SK-N-SH treated with all-trans-retinoic acid at 6 μM for 48 hours (cell line): ENCODE results near the gene TALDO1.

Source experiments
- ATAC-seq: fragments of 200-7000 bp; cut with Tn5 transposase; 3 replicates; pipeline ENCODE4 v1.9.1; 2020; ENCODE audit warnings: mild to moderate bottlenecking, moderate library complexity
- ARNTL ChIP-seq: fragments of 450-650 bp; formaldehyde crosslinking; IDR thresholded peaks from 2 replicates; pipeline ENCODE4 v1.5.0; 2020; ENCODE audit warnings: low read depth, mild to moderate bottlenecking, moderate library complexity, borderline replicate concordance
- BACH2 ChIP-seq: fragments of 250-450 bp; sonication (Bioruptor Pico); IDR thresholded peaks from 2 replicates; pipeline ENCODE4 v1.9.0; 2021; ENCODE audit warnings: mild to moderate bottlenecking, borderline replicate concordance
- CREB5 ChIP-seq: fragments of 250-450 bp; sonication (Bioruptor Pico); IDR thresholded peaks from 2 replicates; pipeline ENCODE4 v1.5.1; 2020; ENCODE audit warnings: low read depth, mild to moderate bottlenecking, moderate library complexity
- CSDC2 ChIP-seq: fragments of 250-450 bp; sonication (Bioruptor Pico); IDR thresholded peaks from 2 replicates; pipeline ENCODE4 v1.5.0; 2020; ENCODE audit warnings: mild to moderate bottlenecking, moderate library complexity
- ESRRG ChIP-seq: fragments of 250-450 bp; sonication (Bioruptor Pico); IDR thresholded peaks from 2 replicates; pipeline ENCODE4 v1.6.1; 2021; ENCODE audit warnings: mild to moderate bottlenecking
- GLIS3 ChIP-seq: fragments of 250-450 bp; sonication (Bioruptor Pico); IDR thresholded peaks from 2 replicates; pipeline ENCODE4 v1.5.0; 2020; ENCODE audit warnings: mild to moderate bottlenecking, moderate library complexity
- ISL1 ChIP-seq: fragments of 250-450 bp; sonication (Bioruptor Pico); IDR thresholded peaks from 2 replicates; pipeline ENCODE4 v2.1.2; 2022; ENCODE audit warnings: mild to moderate bottlenecking, moderate library complexity
- OSR1 ChIP-seq: fragments of 250-450 bp; sonication (Bioruptor Pico); IDR thresholded peaks from 2 replicates; pipeline ENCODE4 v1.8.0; 2022; ENCODE audit warnings: moderate library complexity, mild to moderate bottlenecking, inconsistent platforms
- POU6F1 ChIP-seq: fragments of 250-450 bp; sonication (Bioruptor Pico); IDR thresholded peaks from 2 replicates; pipeline ENCODE4 v1.8.0; 2021; ENCODE audit warnings: low read depth, mild to moderate bottlenecking, moderate library complexity, borderline replicate concordance
- PPARA ChIP-seq: fragments of 250-450 bp; sonication (Bioruptor Pico); IDR thresholded peaks from 2 replicates; pipeline ENCODE4 v1.5.0; 2020; ENCODE audit warnings: mild to moderate bottlenecking, borderline replicate concordance
- RARB ChIP-seq: fragments of 250-450 bp; sonication (Bioruptor Pico); IDR thresholded peaks from 2 replicates; pipeline ENCODE4 v1.8.0; 2021; ENCODE audit warnings: mild to moderate bottlenecking, moderate library complexity
- SNAI2 ChIP-seq: fragments of 250-450 bp; sonication (Bioruptor Pico); IDR thresholded peaks from 2 replicates; pipeline ENCODE4 v1.5.0; 2020; ENCODE audit warnings: mild to moderate bottlenecking, moderate library complexity
- TCF4 ChIP-seq: fragments of 250-450 bp; sonication (Bioruptor Pico); IDR thresholded peaks from 2 replicates; pipeline ENCODE4 v1.8.0; 2021; ENCODE audit warnings: mild to moderate bottlenecking, moderate library complexity, borderline replicate concordance
- TOX ChIP-seq: fragments of 250-450 bp; sonication (Bioruptor Pico); IDR thresholded peaks from 2 replicates; pipeline ENCODE4 v1.8.0; 2021; ENCODE audit warnings: mild to moderate bottlenecking, moderate library complexity, borderline replicate concordance
- ZC3H10 ChIP-seq: fragments of 250-450 bp; sonication (Bioruptor Pico); IDR thresholded peaks from 2 replicates; pipeline ENCODE4 v1.5.1; 2021; ENCODE audit warnings: mild to moderate bottlenecking, moderate library complexity
- ZFP30 ChIP-seq: fragments of 450-650 bp; formaldehyde crosslinking; IDR thresholded peaks from 2 replicates; pipeline ENCODE4 v1.5.0; 2022; ENCODE audit warnings: mild to moderate bottlenecking, moderate library complexity
- ZNF565 ChIP-seq: fragments of 450-650 bp; formaldehyde crosslinking; conservative IDR thresholded peaks from 2 replicates; pipeline ENCODE4 v1.5.0; 2020; ENCODE audit warnings: low read depth, mild to moderate bottlenecking, moderate library complexity
- ZNF70 ChIP-seq: fragments of 450-650 bp; formaldehyde crosslinking; IDR thresholded peaks from 2 replicates; pipeline ENCODE4 v1.5.0; 2020; ENCODE audit warnings: mild to moderate bottlenecking, moderate library complexity
- ZNF8 ChIP-seq: fragments of 450-650 bp; formaldehyde crosslinking; IDR thresholded peaks from 2 replicates; pipeline ENCODE4 v1.5.0; 2020; ENCODE audit warnings: mild to moderate bottlenecking, moderate library complexity
- TF ChIP-seq, protein P1 (sequence below): fragments of 250-450 bp; sonication (Bioruptor Pico); IDR thresholded peaks from 2 replicates; pipeline ENCODE4 v1.5.0; 2020; ENCODE audit warnings: mild to moderate bottlenecking, moderate library complexity
- TF ChIP-seq, protein P2 (sequence below): fragments of 250-450 bp; sonication (Bioruptor Pico); IDR thresholded peaks from 2 replicates; pipeline ENCODE4 v1.8.0; 2020; ENCODE audit warnings: mild to moderate bottlenecking, moderate library complexity, borderline replicate concordance
- TF ChIP-seq, protein P3 (sequence below): fragments of 250-450 bp; sonication (Bioruptor Pico); IDR thresholded peaks from 2 replicates; pipeline ENCODE4 v1.5.1; 2021; ENCODE audit warnings: mild to moderate bottlenecking, moderate library complexity

Gene TALDO1

DNA sequence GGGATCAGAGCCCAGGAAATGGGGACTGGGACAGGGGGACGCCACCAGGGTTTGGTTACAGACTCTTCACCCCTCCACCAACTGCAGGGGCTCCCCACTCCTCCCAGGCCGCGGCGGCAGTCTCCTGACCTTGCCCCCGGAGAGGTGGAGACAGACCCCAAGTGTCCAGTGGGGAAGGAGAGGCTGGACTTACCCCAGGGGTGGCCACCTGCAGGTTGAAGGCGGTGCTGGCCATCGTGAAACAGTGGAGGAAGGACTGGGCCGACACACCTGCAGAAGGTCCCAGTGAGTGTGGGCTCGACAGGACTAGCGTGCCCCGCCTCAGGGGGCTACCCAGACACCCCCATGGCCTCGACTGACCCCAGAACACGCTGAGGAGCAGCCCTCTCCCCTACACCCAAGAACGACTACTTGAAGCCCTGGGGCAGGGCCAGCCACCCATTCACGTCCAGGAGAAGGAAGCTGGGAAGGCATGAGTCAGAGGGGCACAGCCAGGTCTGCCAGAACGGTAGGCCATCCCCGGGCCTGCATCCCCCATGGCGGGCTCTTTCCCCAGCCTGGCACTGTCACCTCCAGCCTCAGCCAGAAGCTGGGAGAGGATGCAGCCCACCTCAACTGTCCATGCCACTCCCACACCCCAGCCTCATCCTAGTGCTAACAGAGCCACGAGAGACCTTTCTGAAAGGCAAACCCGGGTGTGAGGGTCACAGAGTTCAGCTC is 27.8 kb downstream of the TALDO1 start:
- no peak for ATAC-seq
- no peak for TF ChIP-seq RARB (CRISPR knock-in tag)
- TF ChIP-seq ZC3H10 (CRISPR knock-in tag) = no peak
- no peak for TF ChIP-seq CSDC2 (CRISPR knock-in tag)
- no peak for TF ChIP-seq SNAI2
- no peak for TF ChIP-seq ZNF70
- TF ChIP-seq TCF4 = no peak
- TF ChIP-seq CREB5 (CRISPR knock-in tag) = no peak

GRCh38 chr11:776263-776560 is 28.9 kb downstream of the TALDO1 start:
- no peak for ATAC-seq
- TF ChIP-seq SNAI2 (no peak), ZNF8 (CRISPR knock-in tag) (no peak), CREB5 (CRISPR knock-in tag) (no peak), ZNF565 (CRISPR knock-in tag) (no peak), ZFP30 (CRISPR knock-in tag) (no peak), TCF4 (no peak), ZC3H10 (CRISPR knock-in tag) (no peak), POU6F1 (CRISPR knock-in tag) (no peak), ESRRG (CRISPR knock-in tag) (no peak), ISL1 (CRISPR knock-in tag) (no peak), TOX (CRISPR knock-in tag) (no peak), GLIS3 (CRISPR knock-in tag) (no peak), BACH2 (CRISPR knock-in tag) (no peak), OSR1 (CRISPR knock-in tag) (no peak), ARNTL (CRISPR knock-in tag) (no peak), PPARA (CRISPR knock-in tag) (no peak)
- TF ChIP-seq, protein P1, sequence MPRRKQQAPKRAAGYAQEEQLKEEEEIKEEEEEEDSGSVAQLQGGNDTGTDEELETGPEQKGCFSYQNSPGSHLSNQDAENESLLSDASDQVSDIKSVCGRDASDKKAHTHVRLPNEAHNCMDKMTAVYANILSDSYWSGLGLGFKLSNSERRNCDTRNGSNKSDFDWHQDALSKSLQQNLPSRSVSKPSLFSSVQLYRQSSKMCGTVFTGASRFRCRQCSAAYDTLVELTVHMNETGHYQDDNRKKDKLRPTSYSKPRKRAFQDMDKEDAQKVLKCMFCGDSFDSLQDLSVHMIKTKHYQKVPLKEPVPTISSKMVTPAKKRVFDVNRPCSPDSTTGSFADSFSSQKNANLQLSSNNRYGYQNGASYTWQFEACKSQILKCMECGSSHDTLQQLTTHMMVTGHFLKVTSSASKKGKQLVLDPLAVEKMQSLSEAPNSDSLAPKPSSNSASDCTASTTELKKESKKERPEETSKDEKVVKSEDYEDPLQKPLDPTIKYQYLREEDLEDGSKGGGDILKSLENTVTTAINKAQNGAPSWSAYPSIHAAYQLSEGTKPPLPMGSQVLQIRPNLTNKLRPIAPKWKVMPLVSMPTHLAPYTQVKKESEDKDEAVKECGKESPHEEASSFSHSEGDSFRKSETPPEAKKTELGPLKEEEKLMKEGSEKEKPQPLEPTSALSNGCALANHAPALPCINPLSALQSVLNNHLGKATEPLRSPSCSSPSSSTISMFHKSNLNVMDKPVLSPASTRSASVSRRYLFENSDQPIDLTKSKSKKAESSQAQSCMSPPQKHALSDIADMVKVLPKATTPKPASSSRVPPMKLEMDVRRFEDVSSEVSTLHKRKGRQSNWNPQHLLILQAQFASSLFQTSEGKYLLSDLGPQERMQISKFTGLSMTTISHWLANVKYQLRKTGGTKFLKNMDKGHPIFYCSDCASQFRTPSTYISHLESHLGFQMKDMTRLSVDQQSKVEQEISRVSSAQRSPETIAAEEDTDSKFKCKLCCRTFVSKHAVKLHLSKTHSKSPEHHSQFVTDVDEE (CRISPR knock-in tag) = no peak
- TF ChIP-seq, protein P2, sequence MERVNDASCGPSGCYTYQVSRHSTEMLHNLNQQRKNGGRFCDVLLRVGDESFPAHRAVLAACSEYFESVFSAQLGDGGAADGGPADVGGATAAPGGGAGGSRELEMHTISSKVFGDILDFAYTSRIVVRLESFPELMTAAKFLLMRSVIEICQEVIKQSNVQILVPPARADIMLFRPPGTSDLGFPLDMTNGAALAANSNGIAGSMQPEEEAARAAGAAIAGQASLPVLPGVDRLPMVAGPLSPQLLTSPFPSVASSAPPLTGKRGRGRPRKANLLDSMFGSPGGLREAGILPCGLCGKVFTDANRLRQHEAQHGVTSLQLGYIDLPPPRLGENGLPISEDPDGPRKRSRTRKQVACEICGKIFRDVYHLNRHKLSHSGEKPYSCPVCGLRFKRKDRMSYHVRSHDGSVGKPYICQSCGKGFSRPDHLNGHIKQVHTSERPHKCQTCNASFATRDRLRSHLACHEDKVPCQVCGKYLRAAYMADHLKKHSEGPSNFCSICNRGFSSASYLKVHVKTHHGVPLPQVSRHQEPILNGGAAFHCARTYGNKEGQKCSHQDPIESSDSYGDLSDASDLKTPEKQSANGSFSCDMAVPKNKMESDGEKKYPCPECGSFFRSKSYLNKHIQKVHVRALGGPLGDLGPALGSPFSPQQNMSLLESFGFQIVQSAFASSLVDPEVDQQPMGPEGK (CRISPR knock-in tag) = no peak
- TF ChIP-seq, protein P3, sequence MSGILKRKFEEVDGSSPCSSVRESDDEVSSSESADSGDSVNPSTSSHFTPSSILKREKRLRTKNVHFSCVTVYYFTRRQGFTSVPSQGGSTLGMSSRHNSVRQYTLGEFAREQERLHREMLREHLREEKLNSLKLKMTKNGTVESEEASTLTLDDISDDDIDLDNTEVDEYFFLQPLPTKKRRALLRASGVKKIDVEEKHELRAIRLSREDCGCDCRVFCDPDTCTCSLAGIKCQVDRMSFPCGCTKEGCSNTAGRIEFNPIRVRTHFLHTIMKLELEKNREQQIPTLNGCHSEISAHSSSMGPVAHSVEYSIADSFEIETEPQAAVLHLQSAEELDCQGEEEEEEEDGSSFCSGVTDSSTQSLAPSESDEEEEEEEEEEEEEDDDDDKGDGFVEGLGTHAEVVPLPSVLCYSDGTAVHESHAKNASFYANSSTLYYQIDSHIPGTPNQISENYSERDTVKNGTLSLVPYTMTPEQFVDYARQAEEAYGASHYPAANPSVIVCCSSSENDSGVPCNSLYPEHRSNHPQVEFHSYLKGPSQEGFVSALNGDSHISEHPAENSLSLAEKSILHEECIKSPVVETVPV (CRISPR knock-in tag) = no peak
